H54 (cell line): Measurements from ENCODE around the gene FGR.
"Not testable (repeated sequence)": the region's sequence is repeated elsewhere in the genome, so short reads cannot be mapped to it uniquely, and the experiment has no call there.

Experiments
- DNase-seq: peaks from one replicate; pipeline ENCODE4 v3.0.0; 2011; ENCODE audit warnings: low spot score, mixed read lengths; ENCODE audit not compliant: insufficient read length
- FAIRE-seq: peaks from 3 replicates; lab custom pipeline; 2011; peaks lifted over from hg19 to GRCh38; lab: Jason Lieb, UNC
- POLR2A ChIP-seq: IDR thresholded peaks from 2 replicates; pipeline ENCODE4 v1.6.1; 2011; ENCODE audit warnings: low read depth, mild to moderate bottlenecking, low read length

The FGR gene

GRCh38 chr1:27635396-27636142, 584 bp upstream of the FGR start:
- DNase-seq, result no peak
- TF ChIP-seq POLR2A, result no peak
- FAIRE-seq, result no peak

GRCh38 chr1:27634177-27634984, 604 bp downstream of the FGR start:
- TF ChIP-seq POLR2A, result no peak
- no peak for FAIRE-seq
- DNase-seq, result no peak

GRCh38 chr1:27633640-27634176, 1.3 kb downstream of the FGR start:
- FAIRE-seq (no peak), DNase-seq (no peak)
- TF ChIP-seq POLR2A, result no peak

- FAIRE-seq (no peak), DNase-seq (no peak)
- TF ChIP-seq POLR2A, result no peak
These were observed 1.7 kb downstream of the FGR start for GRCh38 chr1:27633298-27633610.

GRCh38 chr1:27632387-27633297, 2.3 kb downstream of the FGR start:
- no peak for DNase-seq
- FAIRE-seq, result no peak
- no peak for TF ChIP-seq POLR2A

GRCh38 chr1:27630859-27631491, 4.0 kb downstream of the FGR start:
- DNase-seq (no peak), FAIRE-seq (no peak)
- no peak for TF ChIP-seq POLR2A

GRCh38 chr1:27628712-27629111, 6.3 kb downstream of the FGR start:
- DNase-seq, result no peak
- no peak for FAIRE-seq
- no peak for TF ChIP-seq POLR2A

GRCh38 chr1:27627733-27628132, 7.3 kb downstream of the FGR start:
- FAIRE-seq, DNase-seq: not testable (repeated sequence)

GRCh38 chr1:27627061-27627460, 7.9 kb downstream of the FGR start:
- no peak for DNase-seq
- FAIRE-seq, result no peak
- TF ChIP-seq POLR2A, result no peak

- no peak for TF ChIP-seq POLR2A
- no peak for FAIRE-seq
- no peak for DNase-seq
These were observed 8.7 kb downstream of the FGR start for GRCh38 chr1:27626031-27626935.

- DNase-seq, result no peak
- no peak for FAIRE-seq
- no peak for TF ChIP-seq POLR2A
These were observed 10.4 kb downstream of the FGR start for GRCh38 chr1:27624467-27625178.
